Choroid plexus epithelial cell (primary cell): ENCODE measurements around the gene SLC38A10.

Experiments
- DNase-seq: peaks from one replicate; pipeline ENCODE4 v3.0.0-alpha.2; 2010; ENCODE audit warnings: low read depth
- H3K4me3 ChIP-seq: 2 replicates; pipeline ENCODE4 v1.5.1; 2011; ENCODE audit warnings: low read depth, mild to moderate bottlenecking, control low read depth, low read length, moderate library complexity
- TF ChIP-seq, protein P1 (sequence below): conservative IDR thresholded peaks from 2 replicates; pipeline ENCODE4 v1.5.1; 2011; ENCODE audit warnings: low read depth, mild to moderate bottlenecking, control low read depth, inconsistent platforms, low read length, moderate library complexity

Gene SLC38A10

DNA sequence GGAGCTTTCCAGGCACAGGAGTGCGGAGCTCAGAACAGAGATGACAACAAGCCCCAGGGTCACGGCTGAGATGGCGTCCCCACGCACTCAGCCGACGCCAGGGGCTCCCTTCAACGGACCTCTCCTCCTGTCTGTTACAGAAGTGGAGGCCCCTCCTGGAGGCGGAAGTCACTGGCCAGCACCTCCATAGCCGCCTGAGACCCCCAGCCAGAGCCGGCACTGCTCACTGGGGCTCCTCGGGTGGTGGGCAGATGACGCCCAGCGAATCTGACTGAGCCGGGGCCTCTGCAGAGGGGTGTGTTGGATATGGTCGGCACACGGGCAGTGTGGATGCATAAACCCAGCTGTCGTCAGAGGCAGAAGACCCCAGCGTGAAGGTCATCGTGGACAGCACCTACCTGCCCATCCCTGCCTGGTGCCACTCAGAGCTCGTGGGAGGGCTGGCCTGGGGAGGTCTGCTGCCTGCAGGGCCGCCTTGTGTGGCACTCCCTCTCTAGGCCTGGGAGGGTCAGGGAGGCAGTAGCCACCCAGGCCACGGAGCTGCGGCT, 36.0 kb downstream of the SLC38A10 start:
- TF ChIP-seq, protein P1, sequence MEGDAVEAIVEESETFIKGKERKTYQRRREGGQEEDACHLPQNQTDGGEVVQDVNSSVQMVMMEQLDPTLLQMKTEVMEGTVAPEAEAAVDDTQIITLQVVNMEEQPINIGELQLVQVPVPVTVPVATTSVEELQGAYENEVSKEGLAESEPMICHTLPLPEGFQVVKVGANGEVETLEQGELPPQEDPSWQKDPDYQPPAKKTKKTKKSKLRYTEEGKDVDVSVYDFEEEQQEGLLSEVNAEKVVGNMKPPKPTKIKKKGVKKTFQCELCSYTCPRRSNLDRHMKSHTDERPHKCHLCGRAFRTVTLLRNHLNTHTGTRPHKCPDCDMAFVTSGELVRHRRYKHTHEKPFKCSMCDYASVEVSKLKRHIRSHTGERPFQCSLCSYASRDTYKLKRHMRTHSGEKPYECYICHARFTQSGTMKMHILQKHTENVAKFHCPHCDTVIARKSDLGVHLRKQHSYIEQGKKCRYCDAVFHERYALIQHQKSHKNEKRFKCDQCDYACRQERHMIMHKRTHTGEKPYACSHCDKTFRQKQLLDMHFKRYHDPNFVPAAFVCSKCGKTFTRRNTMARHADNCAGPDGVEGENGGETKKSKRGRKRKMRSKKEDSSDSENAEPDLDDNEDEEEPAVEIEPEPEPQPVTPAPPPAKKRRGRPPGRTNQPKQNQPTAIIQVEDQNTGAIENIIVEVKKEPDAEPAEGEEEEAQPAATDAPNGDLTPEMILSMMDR: no peak
- DNase-seq: no peak
- H3K4me3 ChIP-seq: no peak overlapping the region

DNA sequence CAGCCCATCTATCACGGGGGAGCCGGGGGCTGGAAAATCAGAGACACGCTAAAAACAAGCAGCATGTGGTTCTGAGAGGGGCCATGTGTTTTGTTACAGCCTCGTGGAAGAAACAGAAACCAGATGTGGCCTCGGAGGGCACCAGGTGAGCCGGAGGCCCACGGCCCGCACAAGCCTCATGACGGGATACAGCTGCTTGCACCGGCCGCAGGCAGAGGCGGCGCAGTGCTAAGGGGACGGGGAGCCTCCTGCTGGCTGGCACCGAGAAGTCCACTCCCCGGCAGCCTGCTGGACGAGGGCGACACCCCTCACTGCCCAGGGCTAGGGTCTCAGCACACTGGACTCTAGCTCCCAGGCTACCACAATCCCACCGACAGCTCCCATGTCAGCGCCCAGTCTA, 36.8 kb downstream of the SLC38A10 start:
- H3K4me3 ChIP-seq: no peak overlapping the region
- DNase-seq: no peak
- TF ChIP-seq, protein P1: no peak

DNA sequence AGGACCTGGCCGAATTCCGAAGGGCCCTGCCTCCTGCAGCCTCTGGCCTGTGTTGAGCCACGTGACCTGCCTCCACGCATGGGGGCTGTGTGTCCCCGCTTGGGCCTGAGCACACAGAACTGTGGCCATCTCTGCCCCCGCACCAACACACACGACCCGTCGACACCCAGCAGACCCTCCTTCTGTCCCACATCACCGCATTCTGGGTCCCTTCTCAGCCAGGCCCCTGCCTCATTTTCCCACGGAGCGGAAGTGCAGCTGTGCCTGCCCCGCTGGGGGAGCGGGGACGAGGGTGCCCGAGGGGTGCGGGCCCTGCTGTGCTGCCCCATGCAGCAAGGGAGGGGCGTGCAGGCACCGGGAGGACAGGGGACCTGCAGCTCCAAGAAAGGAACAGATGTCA, 37.6 kb downstream of the SLC38A10 start:
- TF ChIP-seq, protein P1: no peak
- DNase-seq: no peak
- H3K4me3 ChIP-seq: no peak overlapping the region

DNA sequence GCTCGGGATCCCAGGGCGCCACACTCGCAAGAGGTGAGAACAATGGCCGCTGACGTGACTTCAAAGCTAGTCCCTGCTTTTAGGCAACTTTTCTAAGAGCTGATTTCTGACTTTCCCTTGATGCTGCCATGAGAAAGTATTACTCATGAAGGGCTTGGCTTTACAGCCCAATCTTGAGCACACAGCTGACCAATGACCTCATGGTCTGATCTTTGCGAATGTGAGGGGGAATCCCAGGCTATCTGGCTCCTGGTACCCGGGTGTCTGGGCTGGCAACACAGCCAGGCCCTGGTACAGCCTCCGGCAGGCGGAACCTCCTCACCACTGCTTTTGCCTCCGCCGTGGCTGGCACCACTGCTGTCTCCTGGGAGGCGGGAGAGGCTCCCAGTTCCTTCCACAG, 38.5 kb downstream of the SLC38A10 start:
- no peak overlapping the region for H3K4me3 ChIP-seq
- TF ChIP-seq, protein P1: no peak
- peak; percentile 32 for DNase-seq

DNA sequence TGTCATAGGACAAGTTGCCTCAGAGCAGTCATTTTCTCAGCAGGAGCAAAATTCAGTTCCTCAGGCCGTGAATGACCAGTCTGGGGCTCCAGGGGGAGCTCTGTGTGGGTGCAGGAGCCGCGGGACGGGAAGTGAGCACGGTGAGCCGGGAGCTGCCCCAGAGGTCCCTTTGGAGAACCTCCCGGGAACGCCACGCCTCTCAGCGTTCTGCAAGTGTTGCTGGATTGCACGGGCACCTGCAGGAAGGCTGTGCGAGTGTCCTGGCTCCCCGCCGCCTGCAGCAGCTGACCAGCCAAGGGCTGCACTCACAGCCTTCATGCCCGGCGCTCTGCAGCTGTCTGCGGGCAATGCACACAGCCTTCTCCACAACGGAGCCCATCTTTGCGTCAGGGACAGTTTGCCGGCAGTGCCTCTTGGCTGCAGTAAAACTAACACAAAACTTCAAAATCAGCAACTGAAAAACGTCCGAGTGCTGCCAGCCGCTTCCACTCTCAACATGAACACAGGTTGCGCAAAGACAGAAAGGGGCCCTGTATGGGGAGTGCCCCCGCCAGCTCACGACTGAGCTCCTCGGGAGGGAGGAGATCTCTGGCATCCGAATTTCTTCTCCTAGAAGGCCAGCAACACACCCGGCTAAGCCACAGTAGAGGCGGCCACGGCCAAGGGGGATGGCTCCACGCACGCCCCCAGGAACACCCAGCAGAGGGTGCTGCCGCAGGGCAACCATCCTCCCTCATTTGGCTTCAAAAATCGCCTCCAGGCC, 40.0 kb downstream of the SLC38A10 start:
- TF ChIP-seq, protein P1: peak; percentile 78
- DNase-seq: peak; percentile 79
- no peak overlapping the region for H3K4me3 ChIP-seq

DNA sequence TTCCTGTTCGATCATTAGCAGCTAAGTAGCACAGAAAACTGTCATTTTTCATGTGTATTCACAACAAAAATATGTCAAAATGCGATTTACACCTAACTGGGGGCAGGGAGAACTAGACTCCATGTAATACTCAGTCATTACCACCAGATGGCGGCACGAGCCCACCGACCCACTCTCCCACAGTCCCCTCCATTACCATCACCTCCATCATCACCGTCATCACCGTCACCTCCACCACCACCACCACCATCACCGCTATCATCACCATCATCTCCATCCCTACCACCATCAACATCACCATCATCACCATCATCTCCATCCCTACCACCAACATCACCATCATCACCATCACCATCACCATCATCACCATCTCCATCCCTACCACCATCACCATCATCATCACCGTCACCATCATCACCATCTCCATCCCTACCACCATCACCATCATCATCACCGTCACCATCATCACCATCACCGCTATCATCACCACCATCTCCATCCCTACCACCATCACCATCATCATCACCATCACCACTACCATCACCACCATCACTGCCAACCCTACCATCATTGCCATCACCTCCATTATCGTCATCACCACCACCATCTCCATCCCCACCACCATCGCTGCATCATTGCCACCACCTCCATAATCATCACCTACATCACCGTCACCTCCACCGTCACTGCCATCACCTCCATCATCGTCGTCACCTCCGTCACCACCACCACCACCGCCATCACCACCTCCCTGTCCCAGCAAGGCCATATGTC, 41.6 kb downstream of the SLC38A10 start:
- H3K4me3 ChIP-seq: no peak overlapping the region
- peak; percentile 55 for DNase-seq
- TF ChIP-seq, protein P1: peak; percentile 83

DNA sequence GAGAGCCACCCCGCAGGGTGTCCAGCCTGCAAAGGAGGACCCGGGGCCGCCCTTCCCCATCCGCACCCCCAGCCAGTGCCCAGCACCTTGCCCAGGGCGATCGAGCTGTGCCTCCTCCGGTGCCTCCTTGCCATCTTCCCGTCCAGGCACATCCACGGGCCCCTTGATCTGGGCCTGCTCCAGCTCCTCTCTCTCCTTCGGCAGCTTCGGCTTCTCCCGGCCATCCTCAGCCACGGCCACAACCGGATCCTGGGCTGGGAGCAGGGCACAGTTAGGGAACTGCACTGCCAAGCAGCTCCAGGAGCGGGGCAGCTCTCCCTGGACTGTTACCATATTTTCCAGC, 42.1 kb downstream of the SLC38A10 start:
- no peak for DNase-seq
- no peak overlapping the region for H3K4me3 ChIP-seq
- TF ChIP-seq, protein P1: no peak
